Testis (tissue), 3 donors: Measurements from ENCODE around the gene FAM193A. TPM values are rescaled to one million over a fixed set of nuclear protein-coding genes. Genes with fewer than 3 reads are reported as not detected.

Source experiments
- DNase-seq: peaks from one replicate; pipeline ENCODE4 v3.0.0-alpha.2; 2019
- H3K27ac ChIP-seq, 2 donors: fragments of 200-600 bp; sonication (generic); one replicate each; pipeline ENCODE4 v1.5.1; 2019
- H3K27me3 ChIP-seq: fragments of 200-600 bp; sonication (generic); one replicate; pipeline ENCODE4 v1.5.1; 2019
- H3K36me3 ChIP-seq: fragments of 200-600 bp; sonication (generic); one replicate; pipeline ENCODE4 v1.5.1; 2017; ENCODE audit warnings: low read depth; ENCODE audit errors: missing control alignments
- H3K4me1 ChIP-seq: fragments of 200-600 bp; sonication (generic); one replicate; pipeline ENCODE4 v1.5.1; 2019
- H3K4me3 ChIP-seq, 2 donors: fragments of 200-600 bp; sonication (generic); one replicate each; pipeline ENCODE4 v1.5.1; 2017 to 2019
- H3K9me3 ChIP-seq: fragments of 200-600 bp; sonication (generic); one replicate; pipeline ENCODE4 v1.5.1; 2017
- CTCF ChIP-seq, 3 experiments: fragments of 450-650 bp in 2 of 3; fragments of 200-600 bp in 1 of 3; sonication (generic) in 1 of 3; IDR thresholded peaks; one replicate each; pipeline ENCODE4 v1.5.1; 2016 to 2019; ENCODE audit warnings: antibody characterized with exemption in 3 of 3, mild to moderate bottlenecking in 2 of 3, moderate library complexity in 1 of 3
- POLR2A ChIP-seq: fragments of 450-650 bp; IDR thresholded peaks from one replicate; pipeline ENCODE4 v1.6.1; 2017; ENCODE audit warnings: antibody characterized with exemption, mild to moderate bottlenecking, moderate library complexity
- WGBS, 2 donors: methylation state at CpG; one replicate each; pipeline ENCODE4 v1.1.5; 2018; 5-methylcytosine and 5-hydroxymethylcytosine counted together
- intact Hi-C: fragments of 100-400 bp; cut with DNase I; formaldehyde crosslinking; loops from one replicate; pipeline ENCODE4 v1.15.1; 2023; ENCODE audit warnings: low total_unique reads
- polyA plus RNA-seq: library from polyadenylated mRNA; stranded (reverse); fragments of 350-450 nt; fragmentation: Illumina TruSeq; extraction: RNeasy Lipid Tissue Mini Kit (QIAGEN cat#74804); gene quantifications from one replicate; pipeline ENCODE4 v1.2.3, GENCODE V29; 2014; ENCODE audit warnings: low read depth, low replicate concordance; ENCODE audit not compliant: insufficient read depth
- total RNA-seq, 2 donors: library from RNA; depleted of rRNA; stranded (reverse); fragments of >200 nt; gene quantifications; one replicate each; pipeline ENCODE4 v1.2.3, GENCODE V29; 2016

FAM193A gene
- total and polyA plus RNA-seq, 3 donors from 2014 or later = 50.4 to 92.4 (median 78.7) TPM

- Histone ChIP-seq H3K4me3 (no peak overlapping the region), H3K27me3 (no peaks in the 10 kb centered on the region), H3K36me3 (no peaks in the 10 kb centered on the region), H3K27ac (no peak overlapping the region), H3K4me1 (peaks cover 56% of the 10 kb centered on the region), H3K9me3 (no peaks in the 10 kb centered on the region)
- intact Hi-C loops = no loop called here
- 52 to 53% methylated on average over 3 of the region's 3 CpGs for WGBS, 2 donors
- TF ChIP-seq CTCF (IDR thresholded peaks at IDR 0.05) = no peak
- no peak for TF ChIP-seq POLR2A
- no peak for DNase-seq
These were observed 59.0 kb downstream of the FAM193A start for GRCh38 chr4:2595436-2595835.

DNA sequence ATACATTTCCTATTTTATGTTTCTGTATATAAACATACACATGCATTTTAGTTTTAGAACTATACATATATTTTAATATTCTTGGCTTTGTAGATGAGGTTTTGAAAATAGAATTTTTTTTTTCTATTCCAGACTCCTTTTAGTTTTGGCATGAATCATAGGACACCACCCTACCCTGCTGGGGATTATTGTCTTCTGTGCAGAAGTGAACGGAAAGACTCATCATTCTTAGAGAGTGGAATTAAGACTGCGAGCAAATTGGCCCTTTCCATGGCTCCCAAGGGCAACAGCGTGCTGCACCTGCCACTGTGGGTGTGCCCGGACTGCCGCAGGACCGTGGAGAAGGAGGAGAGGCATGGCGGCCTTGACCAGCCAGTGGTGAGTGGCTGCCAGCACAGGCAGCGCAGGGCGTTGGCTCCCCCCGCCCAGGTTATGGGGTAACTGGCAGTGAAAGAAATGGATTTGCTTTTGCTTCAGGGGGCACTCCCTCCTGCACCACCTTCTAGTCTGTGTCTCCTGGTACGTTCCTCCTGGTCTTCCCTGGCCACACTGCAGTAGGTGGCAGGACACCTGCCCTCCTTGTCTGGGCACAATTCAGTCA is 59.6 kb downstream of the FAM193A start:
- Histone ChIP-seq H3K36me3 (no peaks in the 10 kb centered on the region), H3K27ac (no peak overlapping the region), H3K9me3 (no peaks in the 10 kb centered on the region), H3K27me3 (no peaks in the 10 kb centered on the region), H3K4me3 (no peak overlapping the region), H3K4me1 (peaks cover 54% of the 10 kb centered on the region)
- TF ChIP-seq POLR2A (no peak), CTCF (IDR thresholded peaks at IDR 0.05) (no peak)
- no peak for DNase-seq
- WGBS, 2 donors = 67 to 78% methylated on average over 10 to 11 of the region's 11 CpGs
- intact Hi-C loops = no loop called here

- DNase-seq = no peak
- intact Hi-C loops = no loop called here
- no peaks in the 10 kb centered on the region for H3K27me3 ChIP-seq
- H3K36me3 ChIP-seq = no peaks in the 10 kb centered on the region
- H3K27ac ChIP-seq = peak overlapping the region; percentile 21 to 31
- H3K4me1 ChIP-seq = peaks cover 48% of the 10 kb centered on the region
- H3K9me3 ChIP-seq = no peaks in the 10 kb centered on the region
- H3K4me3 ChIP-seq = no peak overlapping the region
- no peak for TF ChIP-seq POLR2A
- no peak for TF ChIP-seq CTCF (IDR thresholded peaks at IDR 0.05)
- WGBS, 2 donors = 74 to 78% methylated on average over 8 of the region's 8 CpGs
These were observed 60.2 kb downstream of the FAM193A start for GRCh38 chr4:2596611-2597010.

GRCh38 chr4:2598511-2599303 is 62.3 kb downstream of the FAM193A start:
- Histone ChIP-seq H3K4me3 (no peak overlapping the region), H3K9me3 (no peaks in the 10 kb centered on the region), H3K27me3 (no peaks in the 10 kb centered on the region), H3K36me3 (no peaks in the 10 kb centered on the region), H3K4me1 (peaks cover 40% of the 10 kb centered on the region), H3K27ac (peak overlapping the region in 1 of 2 donors; percentile 15)
- no peak for TF ChIP-seq POLR2A
- TF ChIP-seq CTCF (IDR thresholded peaks at IDR 0.05) = no peak
- intact Hi-C loops = no loop called here
- peak; percentile 43 for DNase-seq
- 25 to 31% methylated on average over 9 to 12 of the region's 12 CpGs for WGBS, 2 donors
